Kidney (tissue), 14 donors: Measurements from ENCODE around the gene ZNF665. TPM values are rescaled to one million over a fixed set of nuclear protein-coding genes. Genes with fewer than 3 reads are reported as not detected.
"Not testable (repeated sequence)": the region's sequence is repeated elsewhere in the genome, so short reads cannot be mapped to it uniquely, and the experiment has no call there.

Experiments used
- DNase-seq, 5 donors: peaks; one replicate each; pipeline ENCODE4 v3.0.0-alpha.2; 2013 to 2020
- FAIRE-seq: peaks from 2 replicates; lab custom pipeline; 2012; peaks lifted over from hg19 to GRCh38; lab: Jason Lieb, UNC
- H3K27ac ChIP-seq, 2 donors: one replicate each; pipeline ENCODE4 v1.7.0; 2013; ENCODE audit warnings: low read depth in 2 of 2, low read length in 2 of 2, inconsistent platforms in 1 of 2
- H3K27me3 ChIP-seq: one replicate; pipeline ENCODE4 v1.7.1; 2013; ENCODE audit warnings: low read length, inconsistent platforms; ENCODE audit not compliant: control insufficient read depth, insufficient read depth
- H3K36me3 ChIP-seq, 3 donors: one replicate each; pipeline versions ENCODE4 v1.7.0 to v1.7.1; 2013; ENCODE audit warnings: low read length in 3 of 3, control low read depth in 1 of 3, inconsistent platforms in 1 of 3; ENCODE audit not compliant: insufficient read depth in 3 of 3, control insufficient read depth in 2 of 3
- H3K4me1 ChIP-seq, 3 donors: one replicate each; pipeline versions ENCODE4 v1.7.0 to v1.7.1; 2013; ENCODE audit warnings: low read length in 3 of 3, inconsistent platforms in 1 of 3, low read depth in 1 of 3; ENCODE audit not compliant: control insufficient read depth in 2 of 3, insufficient read depth in 2 of 3
- H3K4me3 ChIP-seq, 3 donors: one replicate each; pipeline versions ENCODE4 v1.7.0 to v1.8.1; 2013; ENCODE audit warnings: low read length in 3 of 3, control low read depth in 1 of 3, inconsistent platforms in 1 of 3
- H3K9ac ChIP-seq, 3 donors: one replicate each; pipeline versions ENCODE4 v1.7.0 to v1.7.1; 2013; ENCODE audit warnings: low read length in 3 of 3, control low read depth in 1 of 3, inconsistent platforms in 1 of 3
- H3K9me3 ChIP-seq, 3 donors: one replicate each; pipeline versions ENCODE4 v1.7.0 to v1.7.1; 2013; ENCODE audit warnings: low read length in 3 of 3, control low read depth in 1 of 3, inconsistent platforms in 1 of 3; ENCODE audit not compliant: control insufficient read depth in 2 of 3, insufficient read depth in 1 of 3
- intact Hi-C: fragments of 100-400 bp; cut with DNase I; formaldehyde crosslinking; loops from one replicate; pipeline ENCODE4 v1.11.1; 2022
- polyA plus RNA-seq: library from polyadenylated mRNA; stranded (reverse); fragments of 350-450 nt; fragmentation: Illumina TruSeq; extraction: RNeasy Lipid Tissue Mini Kit (QIAGEN cat#74804); gene quantifications from one replicate; pipeline ENCODE4 v1.2.3, GENCODE V29; 2014; ENCODE audit warnings: low read depth, low replicate concordance; ENCODE audit not compliant: insufficient read depth
- total RNA-seq: library from RNA; stranded (reverse); fragmentation: NEBNext Ultra II Directional; extraction: Animal tissue kit (Norgen Biotek cat#: 25700); gene quantifications from one replicate; pipeline ENCODE4 v1.2.1, GENCODE V29; 2021
- TF ChIP-seq, protein P1 (sequence below): IDR thresholded peaks from 3 replicates; pipeline ENCODE4 v1.5.1; 2012; ENCODE audit warnings: mild to moderate bottlenecking, moderate library complexity, borderline replicate concordance; ENCODE audit not compliant: insufficient read depth; ENCODE audit errors: extremely low read depth
- donor health status: control.
- donor health status: control.
- donor health status: control.
- donor health status: control.
- donor health status: control.
- donor health status: DM: yes; HTN: yes; CAD: no.
- donor health status: Normal renal cell carcinoma (clear cell type).

Gene ZNF665
- total and polyA plus RNA-seq, 2 donors from 2014 or later, result 2.2 to 5.4 TPM

DNA sequence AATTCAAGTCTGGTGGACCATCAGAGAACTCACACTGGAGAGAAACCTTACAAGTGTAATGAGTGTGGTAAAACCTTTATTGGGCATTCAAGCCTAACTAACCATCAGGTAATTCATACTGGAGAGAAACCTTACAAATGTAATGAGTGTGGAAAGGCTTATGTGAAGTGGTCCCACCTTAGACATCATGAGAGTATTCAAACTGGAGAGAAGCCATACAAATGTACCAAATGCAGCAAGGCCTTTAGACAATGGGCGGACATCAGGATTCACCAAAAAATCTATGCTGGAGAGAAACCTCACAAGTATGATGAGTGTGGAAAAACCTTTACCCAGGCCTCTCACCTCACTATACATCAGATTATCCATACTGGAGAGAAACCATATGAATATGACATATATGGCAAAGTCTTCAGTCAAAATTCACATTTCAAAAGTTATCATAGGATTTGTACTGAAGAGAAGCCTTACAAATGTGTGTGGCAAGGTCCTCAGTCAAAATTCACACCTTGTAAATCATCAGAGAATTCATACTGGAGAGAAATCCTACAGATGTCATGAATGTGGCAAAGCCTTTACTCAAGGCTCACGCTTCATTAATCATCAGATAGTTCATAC is 19.7 kb upstream of the ZNF665 start:
- no peak overlapping the region for H3K27ac ChIP-seq
- FAIRE-seq (no peak), DNase-seq (no peak)
- H3K36me3 ChIP-seq, result peaks cover 0 to 16% (median 3%) of the 10 kb centered on the region in 3 donors
- peaks cover 0 to 83% (median 43%) of the 10 kb centered on the region in 3 donors for H3K9me3 ChIP-seq
- H3K9ac ChIP-seq, result no peak overlapping the region
- TF ChIP-seq, protein P1, sequence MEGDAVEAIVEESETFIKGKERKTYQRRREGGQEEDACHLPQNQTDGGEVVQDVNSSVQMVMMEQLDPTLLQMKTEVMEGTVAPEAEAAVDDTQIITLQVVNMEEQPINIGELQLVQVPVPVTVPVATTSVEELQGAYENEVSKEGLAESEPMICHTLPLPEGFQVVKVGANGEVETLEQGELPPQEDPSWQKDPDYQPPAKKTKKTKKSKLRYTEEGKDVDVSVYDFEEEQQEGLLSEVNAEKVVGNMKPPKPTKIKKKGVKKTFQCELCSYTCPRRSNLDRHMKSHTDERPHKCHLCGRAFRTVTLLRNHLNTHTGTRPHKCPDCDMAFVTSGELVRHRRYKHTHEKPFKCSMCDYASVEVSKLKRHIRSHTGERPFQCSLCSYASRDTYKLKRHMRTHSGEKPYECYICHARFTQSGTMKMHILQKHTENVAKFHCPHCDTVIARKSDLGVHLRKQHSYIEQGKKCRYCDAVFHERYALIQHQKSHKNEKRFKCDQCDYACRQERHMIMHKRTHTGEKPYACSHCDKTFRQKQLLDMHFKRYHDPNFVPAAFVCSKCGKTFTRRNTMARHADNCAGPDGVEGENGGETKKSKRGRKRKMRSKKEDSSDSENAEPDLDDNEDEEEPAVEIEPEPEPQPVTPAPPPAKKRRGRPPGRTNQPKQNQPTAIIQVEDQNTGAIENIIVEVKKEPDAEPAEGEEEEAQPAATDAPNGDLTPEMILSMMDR, result no peak
- H3K27me3 ChIP-seq, result no peaks in the 10 kb centered on the region
- no peaks in the 10 kb centered on the region for H3K4me1 ChIP-seq
- peak overlapping the region in 2 of 3 donors; percentile 12 to 19 for H3K4me3 ChIP-seq
- intact Hi-C loops, result no loop called here

DNA sequence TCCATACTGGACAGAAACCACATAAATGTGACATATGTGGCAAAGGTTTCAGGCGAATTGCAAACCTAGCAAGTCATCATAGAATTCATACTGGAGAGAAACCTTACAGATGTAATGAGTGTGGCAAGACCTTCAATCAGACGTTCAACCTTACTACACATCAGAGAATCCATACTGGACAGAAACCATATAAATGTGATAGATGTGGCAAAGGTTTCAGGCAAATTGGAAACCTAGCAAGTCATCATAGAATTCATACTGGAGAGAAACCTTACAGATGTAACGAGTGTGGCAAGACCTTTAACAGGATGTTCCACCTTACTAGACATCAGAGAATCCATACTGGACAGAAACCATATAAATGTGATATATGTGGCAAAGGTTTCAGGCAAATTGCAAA is 18.4 kb upstream of the ZNF665 start:
- DNase-seq, intact Hi-C loops, FAIRE-seq, H3K9ac ChIP-seq, H3K4me1 ChIP-seq, H3K27ac ChIP-seq, H3K27me3 ChIP-seq: not testable (repeated sequence)
- peak overlapping the region in 2 of 3 donors; percentile 19 to 33 for H3K4me3 ChIP-seq
- peaks cover 0 to 83% (median 43%) of the 10 kb centered on the region in 3 donors for H3K9me3 ChIP-seq
- peaks cover 0 to 16% (median 3%) of the 10 kb centered on the region in 3 donors for H3K36me3 ChIP-seq

DNA sequence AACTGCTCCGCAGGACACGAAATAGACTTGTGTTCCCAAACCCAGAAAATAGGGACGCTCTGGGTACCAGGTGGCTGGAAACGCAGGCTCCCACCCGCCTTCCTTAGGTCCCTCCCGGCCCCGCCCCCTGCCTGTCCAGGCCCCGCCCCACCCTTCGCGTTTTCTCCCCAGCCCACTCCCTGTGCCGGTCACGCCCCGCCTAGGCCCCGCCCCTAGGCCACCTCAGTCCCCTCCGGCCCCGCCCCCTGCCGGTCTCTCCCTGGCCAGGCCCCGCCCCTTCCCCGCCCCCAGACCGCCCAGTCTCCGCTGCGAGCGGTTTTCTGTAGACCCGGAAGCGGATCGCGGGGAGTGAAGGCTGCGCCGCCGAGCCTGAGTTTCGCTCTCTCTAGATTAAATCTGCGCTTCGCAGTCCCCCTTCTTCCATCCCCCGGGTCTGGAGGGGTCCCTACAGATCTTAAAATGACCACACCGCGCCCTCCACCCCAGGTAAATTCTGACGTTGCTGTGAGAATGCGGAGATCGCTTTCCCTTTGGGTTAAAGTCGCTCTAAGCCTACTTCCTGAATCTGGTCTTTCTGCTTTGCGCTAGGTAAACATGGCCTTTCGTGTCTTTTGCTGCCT is 3.7 kb upstream of the ZNF665 start:
- Histone ChIP-seq H3K27me3 (no peaks in the 10 kb centered on the region), H3K9me3 (peaks cover 0 to 21% (median 4%) of the 10 kb centered on the region in 3 donors), H3K9ac (peak overlapping the region in 2 of 3 donors; percentile 91 to 94), H3K4me3 (peak overlapping the region; percentile 93 to 99 (median 96)), H3K4me1 (peaks cover 0 to 4% (median 0%) of the 10 kb centered on the region in 3 donors), H3K27ac (peak overlapping the region in 1 of 2 donors; percentile 82), H3K36me3 (peaks cover 0 to 4% (median 4%) of the 10 kb centered on the region in 3 donors)
- TF ChIP-seq, protein P1, result no peak
- no peak for FAIRE-seq
- intact Hi-C loops, result no loop called here
- peak; percentile 97 to 99 (median 99) for DNase-seq

DNA sequence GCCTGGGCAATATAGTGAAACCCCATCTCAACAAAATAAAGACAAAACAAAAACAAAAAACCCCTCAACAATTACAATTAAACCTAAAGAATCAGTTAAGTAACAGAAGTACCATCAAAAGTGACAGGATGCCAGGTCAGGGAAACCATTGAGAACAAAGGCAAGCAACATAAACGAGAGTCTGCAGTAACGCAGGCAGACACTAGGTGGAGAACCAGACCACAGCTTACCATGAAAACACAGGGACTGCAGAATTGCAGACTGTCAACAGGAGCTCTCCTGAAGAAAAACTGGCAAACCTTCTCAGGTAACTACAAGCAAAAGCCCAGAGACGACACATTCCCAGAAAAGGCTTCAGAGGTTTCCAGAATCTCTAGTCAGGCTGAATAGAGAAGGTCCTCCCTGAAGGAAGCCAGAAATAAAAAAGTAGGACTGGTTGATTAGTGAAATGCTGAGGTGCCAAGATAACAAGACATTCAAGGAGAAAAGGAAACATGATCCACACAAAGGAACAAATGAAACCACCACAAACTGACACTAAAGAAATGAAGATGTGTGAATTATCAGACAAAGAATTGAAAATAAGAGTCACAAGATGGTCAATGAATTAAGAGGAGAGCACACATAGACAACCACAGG is 2.2 kb upstream of the ZNF665 start:
- Histone ChIP-seq H3K9me3 (peaks cover 0 to 12% (median 0%) of the 10 kb centered on the region in 3 donors), H3K4me3 (peak overlapping the region in 1 of 3 donors; percentile 24), H3K4me1 (peaks cover 0 to 4% (median 0%) of the 10 kb centered on the region in 3 donors), H3K27me3 (no peaks in the 10 kb centered on the region), H3K9ac (no peak overlapping the region), H3K27ac (no peak overlapping the region), H3K36me3 (no peaks in the 10 kb centered on the region)
- intact Hi-C loops, result no loop called here
- TF ChIP-seq, protein P1, result peak; percentile 95
- FAIRE-seq (peak; percentile 91), DNase-seq (peak in 4 of 5 donors; percentile 87 to 93 (median 91))
